Vagina (tissue), 2 donors: ENCODE data around the gene VPS41.

ENCODE experiments used
- CTCF ChIP-seq, 3 experiments: fragments of 450-650 bp in 2 of 3; fragments of 200-600 bp in 1 of 3; sonication (generic) in 1 of 3; IDR thresholded peaks; one replicate each; pipeline ENCODE4 v1.5.1; 2017 to 2019; ENCODE audit warnings: antibody characterized with exemption in 3 of 3, mild to moderate bottlenecking in 2 of 3, moderate library complexity in 2 of 3
- POLR2A ChIP-seq, 2 donors: fragments of 450-650 bp; IDR thresholded peaks; one replicate each; pipeline ENCODE4 v1.6.1; 2017; ENCODE audit warnings: antibody characterized with exemption in 2 of 2, mild to moderate bottlenecking in 2 of 2, moderate library complexity in 2 of 2

- TF ChIP-seq CTCF (IDR thresholded peaks at IDR 0.05) (no peak), POLR2A (IDR thresholded peaks at IDR 0.05) (no peak)
Observed at GRCh38 chr7:38704041-38704547, 204.9 kb downstream of the VPS41 start.
